Loucy (cell line): ENCODE results near the gene MARVELD1.

ENCODE experiments used
- H2AFZ ChIP-seq: fragments of 200-600 bp; sonication (generic); 2 replicates; pipeline ENCODE4 v1.6.0; 2016; ENCODE audit warnings: antibody characterized with exemption, mild to moderate bottlenecking, low read length, moderate library complexity
- H3F3A ChIP-seq: fragments of 200-600 bp; 2 replicates; pipeline ENCODE4 v1.6.0; 2016; ENCODE audit warnings: antibody characterized with exemption, low read depth, mild to moderate bottlenecking
- H3K27me3 ChIP-seq: fragments of 200-600 bp; sonication (generic); 2 replicates; pipeline ENCODE4 v1.6.1; 2014; ENCODE audit warnings: low read length, mild to moderate bottlenecking; ENCODE audit not compliant: insufficient read depth, poor library complexity, severe bottlenecking
- H3K36me3 ChIP-seq: fragments of 200-600 bp; sonication (generic); 2 replicates; pipeline ENCODE4 v1.6.1; 2016; ENCODE audit warnings: low read length; ENCODE audit not compliant: insufficient read depth
- H3K4me1 ChIP-seq: fragments of 200-600 bp; sonication (generic); 2 replicates; pipeline ENCODE4 v1.5.1; 2014; ENCODE audit warnings: low read length, mild to moderate bottlenecking; ENCODE audit not compliant: insufficient read depth, poor library complexity, severe bottlenecking
- H3K4me2 ChIP-seq: fragments of 200-600 bp; sonication (generic); 2 replicates; pipeline ENCODE4 v1.6.0; 2014; ENCODE audit warnings: antibody characterized with exemption, low read length, low read depth, mild to moderate bottlenecking; ENCODE audit not compliant: poor library complexity, severe bottlenecking
- H3K4me3 ChIP-seq: fragments of 200-600 bp; sonication (generic); 2 replicates; pipeline ENCODE4 v1.5.1; 2014; ENCODE audit warnings: low read length, mild to moderate bottlenecking, mixed read lengths; ENCODE audit not compliant: poor library complexity, severe bottlenecking
- H3K79me2 ChIP-seq: fragments of 200-600 bp; sonication (generic); 2 replicates; pipeline ENCODE4 v1.6.1; 2014; ENCODE audit warnings: low read length; ENCODE audit not compliant: insufficient read depth
- H3K9ac ChIP-seq: fragments of 200-600 bp; sonication (generic); 2 replicates; pipeline ENCODE4 v1.6.0; 2014; ENCODE audit warnings: mild to moderate bottlenecking, low read depth, low read length, moderate library complexity; ENCODE audit not compliant: poor library complexity, severe bottlenecking
- H3K9me2 ChIP-seq: fragments of 200-600 bp; sonication (generic); replicated peaks from 2 replicates; pipeline ENCODE4 v1.6.1; 2016; ENCODE audit warnings: low read depth, low read length, mixed read lengths
- H3K9me3 ChIP-seq: fragments of 200-600 bp; sonication (generic); 2 replicates; pipeline ENCODE4 v1.6.1; 2014; ENCODE audit warnings: mild to moderate bottlenecking, antibody characterized with exemption, low read length, low read depth; ENCODE audit not compliant: insufficient read depth
- H4K20me1 ChIP-seq: fragments of 200-600 bp; sonication (generic); 2 replicates; pipeline ENCODE4 v1.6.0; 2014; ENCODE audit warnings: antibody characterized with exemption, low read length, mild to moderate bottlenecking; ENCODE audit not compliant: insufficient read depth, poor library complexity, severe bottlenecking
- EZH2phosphoT487 ChIP-seq: fragments of 200-600 bp; IDR thresholded peaks from 2 replicates; pipeline ENCODE4 v1.6.1; 2018; ENCODE audit warnings: antibody characterized with exemption, mild to moderate bottlenecking, moderate library complexity, borderline replicate concordance
- TF ChIP-seq, protein P1 (sequence below): fragments of 200-600 bp; sonication (generic); conservative IDR thresholded peaks from 2 replicates; pipeline ENCODE4 v1.5.1; 2014; ENCODE audit warnings: mild to moderate bottlenecking, antibody characterized with exemption, low read length

The MARVELD1 gene

GRCh38 chr10:97675222-97675621, 38.3 kb upstream of the MARVELD1 start:
- no peaks in the 10 kb centered on the region for H3F3A ChIP-seq
- H3K4me3 ChIP-seq = no peak overlapping the region
- no peak overlapping the region for H2AFZ ChIP-seq
- H3K9ac ChIP-seq = no peak overlapping the region
- no peaks in the 10 kb centered on the region for H3K9me3 ChIP-seq
- no peaks in the 10 kb centered on the region for H3K4me1 ChIP-seq
- TF ChIP-seq, protein P1, sequence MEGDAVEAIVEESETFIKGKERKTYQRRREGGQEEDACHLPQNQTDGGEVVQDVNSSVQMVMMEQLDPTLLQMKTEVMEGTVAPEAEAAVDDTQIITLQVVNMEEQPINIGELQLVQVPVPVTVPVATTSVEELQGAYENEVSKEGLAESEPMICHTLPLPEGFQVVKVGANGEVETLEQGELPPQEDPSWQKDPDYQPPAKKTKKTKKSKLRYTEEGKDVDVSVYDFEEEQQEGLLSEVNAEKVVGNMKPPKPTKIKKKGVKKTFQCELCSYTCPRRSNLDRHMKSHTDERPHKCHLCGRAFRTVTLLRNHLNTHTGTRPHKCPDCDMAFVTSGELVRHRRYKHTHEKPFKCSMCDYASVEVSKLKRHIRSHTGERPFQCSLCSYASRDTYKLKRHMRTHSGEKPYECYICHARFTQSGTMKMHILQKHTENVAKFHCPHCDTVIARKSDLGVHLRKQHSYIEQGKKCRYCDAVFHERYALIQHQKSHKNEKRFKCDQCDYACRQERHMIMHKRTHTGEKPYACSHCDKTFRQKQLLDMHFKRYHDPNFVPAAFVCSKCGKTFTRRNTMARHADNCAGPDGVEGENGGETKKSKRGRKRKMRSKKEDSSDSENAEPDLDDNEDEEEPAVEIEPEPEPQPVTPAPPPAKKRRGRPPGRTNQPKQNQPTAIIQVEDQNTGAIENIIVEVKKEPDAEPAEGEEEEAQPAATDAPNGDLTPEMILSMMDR = no peak
- TF ChIP-seq EZH2phosphoT487 = no peak
- H3K36me3 ChIP-seq = peaks cover 46% of the 10 kb centered on the region; the same call in 1 of the 2 replicates
- no peaks in the 10 kb centered on the region for H3K27me3 ChIP-seq
- H3K79me2 ChIP-seq = no peaks in the 10 kb centered on the region
- no peak overlapping the region for H3K4me2 ChIP-seq
- H4K20me1 ChIP-seq = no peaks in the 10 kb centered on the region
- H3K9me2 ChIP-seq = no peaks in the 10 kb centered on the region

- Histone ChIP-seq H2AFZ (no peak overlapping the region), H3K9me2 (no peaks in the 10 kb centered on the region), H3K27me3 (no peaks in the 10 kb centered on the region), H3K4me2 (no peak overlapping the region), H3K9ac (no peak overlapping the region), H4K20me1 (no peaks in the 10 kb centered on the region), H3K79me2 (no peaks in the 10 kb centered on the region), H3K36me3 (peaks cover 38% of the 10 kb centered on the region; the same call in 1 of the 2 replicates), H3K9me3 (no peaks in the 10 kb centered on the region), H3F3A (no peaks in the 10 kb centered on the region), H3K4me3 (no peak overlapping the region), H3K4me1 (no peaks in the 10 kb centered on the region)
- TF ChIP-seq EZH2phosphoT487 = no peak
- TF ChIP-seq, protein P1 = peak; percentile 72
These were observed 36.6 kb upstream of the MARVELD1 start for GRCh38 chr10:97676770-97677581.

- no peak overlapping the region for H3K4me3 ChIP-seq
- H3K9ac ChIP-seq = no peak overlapping the region
- no peaks in the 10 kb centered on the region for H3K79me2 ChIP-seq
- no peaks in the 10 kb centered on the region for H3K27me3 ChIP-seq
- no peak overlapping the region for H3K4me2 ChIP-seq
- H3K9me2 ChIP-seq = no peaks in the 10 kb centered on the region
- no peaks in the 10 kb centered on the region for H4K20me1 ChIP-seq
- TF ChIP-seq, protein P1 = no peak
- no peak for TF ChIP-seq EZH2phosphoT487
- H2AFZ ChIP-seq = no peak overlapping the region
- peaks cover 25% of the 10 kb centered on the region; the same call in 1 of the 2 replicates for H3K36me3 ChIP-seq
- no peaks in the 10 kb centered on the region for H3K9me3 ChIP-seq
- no peaks in the 10 kb centered on the region for H3F3A ChIP-seq
- peaks cover 9% of the 10 kb centered on the region for H3K4me1 ChIP-seq
These were observed 33.9 kb upstream of the MARVELD1 start for GRCh38 chr10:97679594-97679993.
